IMR-90 (cell line): ENCODE measurements around the gene MBOAT1. TPM values are rescaled to one million over a fixed set of nuclear protein-coding genes. Genes with fewer than 3 reads are reported as not detected.

Experiments used
- ATAC-seq: fragments of 200-7000 bp; cut with Tn5 transposase; 2 replicates; pipeline ENCODE4 v1.9.1; 2020; ENCODE audit warnings: low read depth, mild to moderate bottlenecking, moderate library complexity
- BruUV-seq: library from RNA; stranded (reverse); fragments of 400-500 nt; replicated peaks from 2 replicates; lab custom pipeline; 2021; lab: Mats Ljungman, UMichigan
- CTCF ChIA-PET: fragments of 300-600 bp; formaldehyde crosslinking; extraction: SDS; loops from one replicate; lab custom pipeline; 2021; ENCODE audit warnings: antibody characterized with exemption; lab: Yijun Ruan, JAX
- POLR2A ChIA-PET: fragments of 300-600 bp; sonication (Branson Sonifier 250); formaldehyde crosslinking; loops from one replicate; lab custom pipeline; 2022; ENCODE audit warnings: antibody characterized with exemption; ENCODE audit not compliant: unreplicated experiment; lab: Charles Lee
- DNase-seq: peaks from one replicate; pipeline ENCODE4 v3.0.0; 2013
- H2AFZ ChIP-seq: replicated peaks from 2 replicates; pipeline ENCODE3; 2013; ENCODE audit warnings: low read length, mild to moderate bottlenecking; ENCODE audit not compliant: poor library complexity
- H2AK5ac ChIP-seq: 2 replicates; pipeline ENCODE4 v1.6.1; 2013; ENCODE audit warnings: low read depth, low read length, inconsistent platforms
- H2AK9ac ChIP-seq: replicated peaks from 2 replicates; pipeline ENCODE3; 2013; ENCODE audit warnings: mild to moderate bottlenecking, low read depth, low read length, moderate library complexity; ENCODE audit not compliant: poor library complexity
- H2BK120ac ChIP-seq: 2 replicates; pipeline ENCODE4 v1.6.1; 2013; ENCODE audit warnings: low read depth, low read length, inconsistent platforms
- H2BK15ac ChIP-seq: 3 replicates; pipeline ENCODE4 v1.6.1; 2013; ENCODE audit warnings: low read depth, low read length, inconsistent platforms
- H2BK20ac ChIP-seq: 2 replicates; pipeline ENCODE4 v1.6.1; 2013; ENCODE audit warnings: low read depth, mild to moderate bottlenecking, inconsistent platforms, low read length, moderate library complexity
- H2BK5ac ChIP-seq: 2 replicates; pipeline ENCODE4 v1.6.1; 2013; ENCODE audit warnings: mild to moderate bottlenecking, low read depth, low read length, inconsistent platforms; ENCODE audit not compliant: poor library complexity, severe bottlenecking
- H3K14ac ChIP-seq: replicated peaks from 2 replicates; pipeline ENCODE4 v1.6.1; 2013; ENCODE audit warnings: low read depth, low read length, inconsistent platforms
- H3K18ac ChIP-seq: 2 replicates; pipeline ENCODE4 v1.6.1; 2013; ENCODE audit warnings: low read depth, low read length, control low read depth
- H3K23ac ChIP-seq: 2 replicates; pipeline ENCODE4 v1.6.1; 2013; ENCODE audit warnings: low read depth, low read length, inconsistent platforms
- H3K27ac ChIP-seq: 2 replicates; pipeline ENCODE4 v1.5.1; 2013; ENCODE audit warnings: mild to moderate bottlenecking, control low read depth, low read length; ENCODE audit not compliant: insufficient read depth
- H3K27me3 ChIP-seq: 2 replicates; pipeline ENCODE4 v1.6.1; 2013; ENCODE audit warnings: low read length; ENCODE audit not compliant: control insufficient read depth, insufficient read depth
- H3K36me3 ChIP-seq: 2 replicates; pipeline ENCODE4 v1.6.1; 2013; ENCODE audit warnings: low read length, mixed read lengths; ENCODE audit not compliant: control insufficient read depth, insufficient read depth
- H3K4ac ChIP-seq: 2 replicates; pipeline ENCODE4 v1.6.1; 2013; ENCODE audit warnings: low read depth, low read length, inconsistent platforms
- H3K4me1 ChIP-seq: 2 replicates; pipeline ENCODE4 v1.6.1; 2013; ENCODE audit warnings: low read length, mixed read lengths; ENCODE audit not compliant: control insufficient read depth, insufficient read depth
- H3K4me2 ChIP-seq: 2 replicates; pipeline ENCODE4 v1.6.1; 2013; ENCODE audit warnings: low read depth, mild to moderate bottlenecking, control low read depth, low read length, moderate library complexity
- H3K4me3 ChIP-seq: 2 replicates; pipeline ENCODE4 v1.5.1; 2013; ENCODE audit warnings: low read depth, mild to moderate bottlenecking, control low read depth, low read length, moderate library complexity; ENCODE audit not compliant: insufficient read depth
- H3K56ac ChIP-seq: 2 replicates; pipeline ENCODE4 v1.6.1; 2013; ENCODE audit warnings: low read length, inconsistent platforms; ENCODE audit not compliant: insufficient read depth; ENCODE audit errors: extremely low read depth
- H3K79me1 ChIP-seq, 2 experiments: 2 replicates each; pipeline ENCODE4 v1.6.1; 2013; ENCODE audit warnings: low read length in 2 of 2, inconsistent platforms in 1 of 2, low read depth in 1 of 2
- H3K9ac ChIP-seq: 2 replicates; pipeline ENCODE4 v1.6.1; 2013; ENCODE audit warnings: low read depth, low read length, control low read depth
- H3K9me1 ChIP-seq: 2 replicates; pipeline ENCODE4 v1.6.1; 2013; ENCODE audit warnings: low read length, inconsistent platforms; ENCODE audit not compliant: insufficient read depth
- H3K9me3 ChIP-seq: 2 replicates; pipeline ENCODE4 v1.6.1; 2013; ENCODE audit warnings: low read length; ENCODE audit not compliant: control insufficient read depth, insufficient read depth
- H4K20me1 ChIP-seq: 2 replicates; pipeline ENCODE4 v1.6.1; 2013; ENCODE audit warnings: low read length, inconsistent platforms; ENCODE audit not compliant: insufficient read depth
- H4K5ac ChIP-seq: 2 replicates; pipeline ENCODE4 v1.6.1; 2013; ENCODE audit warnings: mild to moderate bottlenecking, low read depth, low read length, control low read depth
- H4K8ac ChIP-seq, 2 experiments: 2 replicates each; pipeline ENCODE4 v1.6.1; 2013; ENCODE audit warnings: low read depth in 2 of 2, low read length in 2 of 2, control low read depth in 1 of 2, inconsistent platforms in 1 of 2
- H4K91ac ChIP-seq: 2 replicates; pipeline ENCODE4 v1.6.1; 2013; ENCODE audit warnings: low read depth, low read length, inconsistent platforms; ENCODE audit not compliant: insufficient read depth
- WGBS, 2 experiments: methylation state at CpG; one replicate each; pipeline versions ENCODE4 v1.1.5 to v1.1.7; 2013; ENCODE audit warnings: missing lambda C conversion rate in 2 of 2; ENCODE audit not compliant: insufficient read length in 1 of 2; ENCODE audit errors: extremely low coverage in 2 of 2; 5-methylcytosine and 5-hydroxymethylcytosine counted together
- dilution Hi-C: fragments of 300-500 bp; cut with HindIII; formaldehyde crosslinking; loops from one replicate; pipeline ENCODE4 v1.14.3; 2018; ENCODE audit warnings: low sequenced_read_pairs; ENCODE audit not compliant: unreplicated experiment
- in situ Hi-C: fragments of 300-500 bp; cut with MboI; formaldehyde crosslinking; loops from 3 replicates; pipeline ENCODE4 v1.14.3; 2019; ENCODE audit warnings: low sequenced_read_pairs, inconsistent platforms, mixed read lengths
- intact Hi-C: fragments of 100-400 bp; cut with micrococcal nuclease; formaldehyde crosslinking; loops from 2 replicates; pipeline ENCODE4 v1.10.0; 2022
- polyA plus RNA-seq, 3 experiments: library from polyadenylated mRNA; depleted of rRNA; stranded (reverse); fragments of >200 nt; gene quantifications; 2 replicates each; pipeline ENCODE4 v1.2.3, GENCODE V29; 2012; ENCODE audit warnings: low replicate concordance in 1 of 3
- total RNA-seq: library from RNA; depleted of rRNA; stranded (reverse); fragments of >200 nt; gene quantifications from 2 replicates; pipeline ENCODE4 v1.2.3, GENCODE V29; 2012
- TF ChIP-seq, protein P1 (sequence below): fragments of 150-350 bp; IDR thresholded peaks from 2 replicates; pipeline ENCODE4 v1.6.1; 2017; ENCODE audit warnings: mild to moderate bottlenecking, antibody characterized with exemption, low read length, low read depth

MBOAT1 gene
- total and polyA plus RNA-seq, 2 of the 4 experiments (the other 2 are of a cell fraction): 1.6 to 4.7 TPM

GRCh38 chr6:20173833-20174792 is 38.2 kb downstream of the MBOAT1 start:
- POLR2A ChIA-PET: interaction anchor here (0.6 kb wide), 1 partner anchor 1425 kb away, joined by 3 read pairs; no protein-coding TSS in a partner anchor
- dilution Hi-C loops: no loop called here
- intact Hi-C loops: no loop called here

More at GRCh38 chr6:20173833-20174792, 38.2 kb downstream of the MBOAT1 start:
- Histone ChIP-seq H3K9me3 (no peaks in the 10 kb centered on the region), H2BK5ac (no peak overlapping the region), H3K56ac (no peak overlapping the region), H2BK20ac (no peak overlapping the region), H3K79me1 (no peaks in the 10 kb centered on the region; a peak in 1 of 4 replicates), H3K4me3 (no peak overlapping the region), H3K36me3 (no peaks in the 10 kb centered on the region), H3K23ac (no peak overlapping the region; the same call in 1 of the 2 replicates), H2BK15ac (no peak overlapping the region), H4K91ac (no peak overlapping the region), H3K27me3 (no peaks in the 10 kb centered on the region), H3K9ac (no peak overlapping the region), H4K20me1 (no peaks in the 10 kb centered on the region), H3K14ac (no peak overlapping the region), H4K5ac (no peak overlapping the region), H4K8ac (no peak overlapping the region), H3K4ac (no peak overlapping the region), H2AFZ (no peak overlapping the region), H3K27ac (no peak overlapping the region), H3K9me1 (no peaks in the 10 kb centered on the region), H2BK120ac (no peak overlapping the region), H3K4me2 (no peak overlapping the region), H3K18ac (no peak overlapping the region), H2AK5ac (no peak overlapping the region), H3K4me1 (no peaks in the 10 kb centered on the region), H2AK9ac (no peak overlapping the region)
- DNase-seq: no peak
- no TSS peak for BruUV-seq
- no peak for ATAC-seq
- CTCF ChIA-PET: no interaction called here
- in situ Hi-C loops: no loop called here
- TF ChIP-seq, protein P1, sequence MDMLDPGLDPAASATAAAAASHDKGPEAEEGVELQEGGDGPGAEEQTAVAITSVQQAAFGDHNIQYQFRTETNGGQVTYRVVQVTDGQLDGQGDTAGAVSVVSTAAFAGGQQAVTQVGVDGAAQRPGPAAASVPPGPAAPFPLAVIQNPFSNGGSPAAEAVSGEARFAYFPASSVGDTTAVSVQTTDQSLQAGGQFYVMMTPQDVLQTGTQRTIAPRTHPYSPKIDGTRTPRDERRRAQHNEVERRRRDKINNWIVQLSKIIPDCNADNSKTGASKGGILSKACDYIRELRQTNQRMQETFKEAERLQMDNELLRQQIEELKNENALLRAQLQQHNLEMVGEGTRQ: no peak
- 100% methylated on average over 2 of the region's 13 CpGs; no CpG with 5 or more reads in 1 of the 2 experiments for WGBS, 2 experiments
